ENCODE measurements around the gene RYR1.
A peak's percentile ranks its signal among the peaks of the same experiment; 100 is the strongest.

The RYR1 gene

DNA sequence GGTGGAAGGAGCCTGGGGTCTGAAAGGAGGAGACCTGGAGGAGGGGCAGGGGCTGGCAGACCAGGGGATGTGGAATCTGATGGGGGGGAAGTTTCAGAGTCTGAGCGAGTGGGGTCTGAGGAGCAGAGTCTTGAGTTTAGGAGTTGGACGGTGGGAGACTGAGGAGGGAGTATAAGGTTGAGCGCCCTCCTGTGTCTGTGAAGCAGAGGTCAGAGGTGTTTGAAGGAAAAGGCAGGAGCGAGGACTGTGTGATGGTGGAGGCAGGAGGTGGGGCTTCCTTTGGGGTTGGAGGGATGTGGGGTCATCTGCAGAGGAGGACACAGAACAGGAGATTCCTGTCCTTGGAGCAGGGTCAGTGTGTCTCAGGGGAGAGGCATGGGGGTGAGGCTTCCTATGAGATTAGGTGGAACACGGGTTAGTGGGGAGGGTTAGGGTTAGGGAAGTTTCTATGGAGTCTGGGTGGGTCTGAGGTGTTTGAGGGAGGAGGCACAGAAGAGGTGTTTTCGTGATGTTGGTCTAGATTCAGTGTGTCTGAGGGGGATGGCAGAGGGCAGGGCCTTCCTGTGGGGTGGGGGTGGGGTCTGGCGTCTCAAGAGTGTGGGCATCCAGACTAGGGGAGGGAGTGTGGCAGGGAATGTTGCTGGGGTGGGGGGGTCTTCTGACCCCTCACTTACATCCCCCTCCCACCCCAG lies 8.3 kb downstream of the RYR1 start:
- no peak overlapping the region for H3K27ac ChIP-seq (ENCODE audit: extremely low read depth, low read depth, low read length)
- POLR2A ChIA-PET, result no interaction called here
- no peak overlapping the region for H3K4me3 ChIP-seq (ENCODE audit: low read depth, low read length)
- no peaks in the 10 kb centered on the region for H3K4me1 ChIP-seq (ENCODE audit: control insufficient read depth, insufficient read depth, low read length)
- no peaks in the 10 kb centered on the region for H3K9me3 ChIP-seq (ENCODE audit: control insufficient read depth, insufficient read depth, low read depth, low read length)
- CTCF ChIA-PET, result no interaction called here
- no peaks in the 10 kb centered on the region; a peak in 1 of 3 replicates for H3K36me3 ChIP-seq (ENCODE audit: control insufficient read depth in 2 of 2, insufficient read depth in 1 of 2, low read length in 2 of 2)
- TF ChIP-seq ZNF521 (tag by site-specific recombination; IDR thresholded peaks at IDR 0.05) (0 out of 2 replicates have a peak, but pooled peaks have one; percentile 34), ZNF830 (tag by site-specific recombination; IDR thresholded peaks at IDR 0.05; ENCODE audit: low read depth) (no peak), ZNF585B (tag by site-specific recombination; IDR thresholded peaks at IDR 0.05) (no peak), ZNF394 (tag by site-specific recombination; IDR thresholded peaks at IDR 0.05; ENCODE audit: borderline replicate concordance) (no peak), ZNF600 (tag by site-specific recombination; IDR thresholded peaks at IDR 0.05) (0 out of 2 replicates have a peak, but pooled peaks have one; percentile 24), ZNF157 (tag by site-specific recombination; IDR thresholded peaks at IDR 0.05) (0 out of 2 replicates have a peak, but pooled peaks have one; percentile 13), GLIS2 (tag by site-specific recombination; IDR thresholded peaks at IDR 0.05) (peak; percentile 51), ZNF311 (tag by site-specific recombination; IDR thresholded peaks at IDR 0.05; ENCODE audit: borderline replicate concordance) (peak; percentile 47; the same call in 1 of the 2 replicates), ZNF202 (tag by site-specific recombination; IDR thresholded peaks at IDR 0.05; ENCODE audit: borderline replicate concordance) (no peak), ZBTB7A (tag by site-specific recombination; IDR thresholded peaks at IDR 0.05; ENCODE audit: low read depth) (peak; percentile 74; the same call in 1 of the 2 replicates), ZNF623 (tag by site-specific recombination; IDR thresholded peaks at IDR 0.05) (no peak)
- TF ChIP-seq, protein P1, sequence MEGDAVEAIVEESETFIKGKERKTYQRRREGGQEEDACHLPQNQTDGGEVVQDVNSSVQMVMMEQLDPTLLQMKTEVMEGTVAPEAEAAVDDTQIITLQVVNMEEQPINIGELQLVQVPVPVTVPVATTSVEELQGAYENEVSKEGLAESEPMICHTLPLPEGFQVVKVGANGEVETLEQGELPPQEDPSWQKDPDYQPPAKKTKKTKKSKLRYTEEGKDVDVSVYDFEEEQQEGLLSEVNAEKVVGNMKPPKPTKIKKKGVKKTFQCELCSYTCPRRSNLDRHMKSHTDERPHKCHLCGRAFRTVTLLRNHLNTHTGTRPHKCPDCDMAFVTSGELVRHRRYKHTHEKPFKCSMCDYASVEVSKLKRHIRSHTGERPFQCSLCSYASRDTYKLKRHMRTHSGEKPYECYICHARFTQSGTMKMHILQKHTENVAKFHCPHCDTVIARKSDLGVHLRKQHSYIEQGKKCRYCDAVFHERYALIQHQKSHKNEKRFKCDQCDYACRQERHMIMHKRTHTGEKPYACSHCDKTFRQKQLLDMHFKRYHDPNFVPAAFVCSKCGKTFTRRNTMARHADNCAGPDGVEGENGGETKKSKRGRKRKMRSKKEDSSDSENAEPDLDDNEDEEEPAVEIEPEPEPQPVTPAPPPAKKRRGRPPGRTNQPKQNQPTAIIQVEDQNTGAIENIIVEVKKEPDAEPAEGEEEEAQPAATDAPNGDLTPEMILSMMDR (tag by site-specific recombination; IDR thresholded peaks at IDR 0.05), result peak; percentile 74
- TF ChIP-seq, protein P2, sequence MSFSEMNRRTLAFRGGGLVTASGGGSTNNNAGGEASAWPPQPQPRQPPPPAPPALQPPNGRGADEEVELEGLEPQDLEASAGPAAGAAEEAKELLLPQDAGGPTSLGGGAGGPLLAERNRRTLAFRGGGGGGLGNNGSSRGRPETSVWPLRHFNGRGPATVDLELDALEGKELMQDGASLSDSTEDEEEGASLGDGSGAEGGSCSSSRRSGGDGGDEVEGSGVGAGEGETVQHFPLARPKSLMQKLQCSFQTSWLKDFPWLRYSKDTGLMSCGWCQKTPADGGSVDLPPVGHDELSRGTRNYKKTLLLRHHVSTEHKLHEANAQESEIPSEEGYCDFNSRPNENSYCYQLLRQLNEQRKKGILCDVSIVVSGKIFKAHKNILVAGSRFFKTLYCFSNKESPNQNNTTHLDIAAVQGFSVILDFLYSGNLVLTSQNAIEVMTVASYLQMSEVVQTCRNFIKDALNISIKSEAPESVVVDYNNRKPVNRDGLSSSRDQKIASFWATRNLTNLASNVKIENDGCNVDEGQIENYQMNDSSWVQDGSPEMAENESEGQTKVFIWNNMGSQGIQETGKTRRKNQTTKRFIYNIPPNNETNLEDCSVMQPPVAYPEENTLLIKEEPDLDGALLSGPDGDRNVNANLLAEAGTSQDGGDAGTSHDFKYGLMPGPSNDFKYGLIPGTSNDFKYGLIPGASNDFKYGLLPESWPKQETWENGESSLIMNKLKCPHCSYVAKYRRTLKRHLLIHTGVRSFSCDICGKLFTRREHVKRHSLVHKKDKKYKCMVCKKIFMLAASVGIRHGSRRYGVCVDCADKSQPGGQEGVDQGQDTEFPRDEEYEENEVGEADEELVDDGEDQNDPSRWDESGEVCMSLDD (tag by site-specific recombination; IDR thresholded peaks at IDR 0.05), result 0 out of 2 replicates have a peak, but pooled peaks have one; percentile 14
- TF ChIP-seq, protein P3, sequence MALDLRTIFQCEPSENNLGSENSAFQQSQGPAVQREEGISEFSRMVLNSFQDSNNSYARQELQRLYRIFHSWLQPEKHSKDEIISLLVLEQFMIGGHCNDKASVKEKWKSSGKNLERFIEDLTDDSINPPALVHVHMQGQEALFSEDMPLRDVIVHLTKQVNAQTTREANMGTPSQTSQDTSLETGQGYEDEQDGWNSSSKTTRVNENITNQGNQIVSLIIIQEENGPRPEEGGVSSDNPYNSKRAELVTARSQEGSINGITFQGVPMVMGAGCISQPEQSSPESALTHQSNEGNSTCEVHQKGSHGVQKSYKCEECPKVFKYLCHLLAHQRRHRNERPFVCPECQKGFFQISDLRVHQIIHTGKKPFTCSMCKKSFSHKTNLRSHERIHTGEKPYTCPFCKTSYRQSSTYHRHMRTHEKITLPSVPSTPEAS (tag by site-specific recombination; IDR thresholded peaks at IDR 0.05), result no peak
- TF ChIP-seq, protein P4, sequence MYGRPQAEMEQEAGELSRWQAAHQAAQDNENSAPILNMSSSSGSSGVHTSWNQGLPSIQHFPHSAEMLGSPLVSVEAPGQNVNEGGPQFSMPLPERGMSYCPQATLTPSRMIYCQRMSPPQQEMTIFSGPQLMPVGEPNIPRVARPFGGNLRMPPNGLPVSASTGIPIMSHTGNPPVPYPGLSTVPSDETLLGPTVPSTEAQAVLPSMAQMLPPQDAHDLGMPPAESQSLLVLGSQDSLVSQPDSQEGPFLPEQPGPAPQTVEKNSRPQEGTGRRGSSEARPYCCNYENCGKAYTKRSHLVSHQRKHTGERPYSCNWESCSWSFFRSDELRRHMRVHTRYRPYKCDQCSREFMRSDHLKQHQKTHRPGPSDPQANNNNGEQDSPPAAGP (tag by site-specific recombination; IDR thresholded peaks at IDR 0.05), result 0 out of 2 replicates have a peak, but pooled peaks have one; percentile 22

DNA sequence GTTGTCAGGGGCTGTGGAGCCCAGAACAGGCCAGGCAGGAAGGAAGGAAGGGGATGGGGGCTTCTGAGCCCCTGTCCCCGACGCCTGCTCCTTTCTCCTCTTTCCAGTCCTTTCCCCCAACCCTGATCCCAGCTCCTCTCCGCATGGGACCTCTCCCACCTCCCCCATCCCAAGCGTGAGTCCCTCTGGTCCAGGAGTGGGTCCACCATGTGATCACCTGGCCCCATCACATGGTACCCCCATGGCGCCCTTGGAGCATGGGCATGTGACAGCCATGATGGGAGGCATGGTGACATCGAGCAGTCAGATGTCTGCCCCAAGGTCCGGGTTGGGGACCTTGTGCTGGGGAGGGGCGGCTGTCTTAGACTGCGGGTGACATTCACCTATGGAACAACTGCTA lies 9.2 kb downstream of the RYR1 start:
- H3K4me3 ChIP-seq (ENCODE audit: low read depth, low read length), result no peak overlapping the region
- no peak overlapping the region for H3K27ac ChIP-seq (ENCODE audit: extremely low read depth, low read depth, low read length)
- ChIA-PET POLR2A (no interaction called here), CTCF (no interaction called here)
- TF ChIP-seq ZNF555 (tag by site-specific recombination; conservative IDR thresholded peaks at IDR 0.05), result no peak
- TF ChIP-seq, protein P5, sequence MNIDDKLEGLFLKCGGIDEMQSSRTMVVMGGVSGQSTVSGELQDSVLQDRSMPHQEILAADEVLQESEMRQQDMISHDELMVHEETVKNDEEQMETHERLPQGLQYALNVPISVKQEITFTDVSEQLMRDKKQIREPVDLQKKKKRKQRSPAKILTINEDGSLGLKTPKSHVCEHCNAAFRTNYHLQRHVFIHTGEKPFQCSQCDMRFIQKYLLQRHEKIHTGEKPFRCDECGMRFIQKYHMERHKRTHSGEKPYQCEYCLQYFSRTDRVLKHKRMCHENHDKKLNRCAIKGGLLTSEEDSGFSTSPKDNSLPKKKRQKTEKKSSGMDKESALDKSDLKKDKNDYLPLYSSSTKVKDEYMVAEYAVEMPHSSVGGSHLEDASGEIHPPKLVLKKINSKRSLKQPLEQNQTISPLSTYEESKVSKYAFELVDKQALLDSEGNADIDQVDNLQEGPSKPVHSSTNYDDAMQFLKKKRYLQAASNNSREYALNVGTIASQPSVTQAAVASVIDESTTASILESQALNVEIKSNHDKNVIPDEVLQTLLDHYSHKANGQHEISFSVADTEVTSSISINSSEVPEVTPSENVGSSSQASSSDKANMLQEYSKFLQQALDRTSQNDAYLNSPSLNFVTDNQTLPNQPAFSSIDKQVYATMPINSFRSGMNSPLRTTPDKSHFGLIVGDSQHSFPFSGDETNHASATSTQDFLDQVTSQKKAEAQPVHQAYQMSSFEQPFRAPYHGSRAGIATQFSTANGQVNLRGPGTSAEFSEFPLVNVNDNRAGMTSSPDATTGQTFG (tag by site-specific recombination; IDR thresholded peaks at IDR 0.05; ENCODE audit: borderline replicate concordance), result 0 out of 2 replicates have a peak, but pooled peaks have one; percentile 18
- no peaks in the 10 kb centered on the region; a peak in 1 of 3 replicates for H3K36me3 ChIP-seq (ENCODE audit: control insufficient read depth in 2 of 2, insufficient read depth in 1 of 2, low read length in 2 of 2)
- H3K4me1 ChIP-seq (ENCODE audit: control insufficient read depth, insufficient read depth, low read length), result no peaks in the 10 kb centered on the region
- no peaks in the 10 kb centered on the region for H3K9me3 ChIP-seq (ENCODE audit: control insufficient read depth, insufficient read depth, low read depth, low read length)

All from HEK293 (cell line).